T47D (cell line): ENCODE data around the gene LRRK1.

Experiments
- DNase-seq, 2 experiments: peaks; one replicate each; pipeline versions ENCODE4 v3.0.0 to v3.0.0-alpha.2; 2011 to 2012; ENCODE audit warnings: low read depth in 1 of 2, low spot score in 1 of 2
- JUND ChIP-seq: IDR thresholded peaks from 2 replicates; pipeline ENCODE4 v1.6.1; 2012; ENCODE audit warnings: low read depth
- in situ Hi-C: cut with HindIII; loops from 2 replicates; pipeline ENCODE4 v1.10.0; 2016; ENCODE audit warnings: low sequenced_read_pairs, low pct_unique_long_range_greater_than_20kb

LRRK1 gene

GRCh38 chr15:100924436-100924835 lies 5.3 kb downstream of the LRRK1 start:
- in situ Hi-C loops: no loop called here
- DNase-seq: no peak
- no peak for TF ChIP-seq JUND

- in situ Hi-C loops: no loop called here
- no peak for DNase-seq
- TF ChIP-seq JUND: no peak
These were observed 6.3 kb downstream of the LRRK1 start for GRCh38 chr15:100925480-100925879.

- in situ Hi-C loops: no loop called here
- DNase-seq: no peak
- TF ChIP-seq JUND: no peak
These were observed 7.1 kb downstream of the LRRK1 start for GRCh38 chr15:100926258-100926657.

- in situ Hi-C loops: no loop called here
- TF ChIP-seq JUND: no peak
These were observed 8.0 kb downstream of the LRRK1 start for GRCh38 chr15:100926971-100927756.

GRCh38 chr15:100928632-100929280 lies 9.6 kb downstream of the LRRK1 start:
- in situ Hi-C loops: no loop called here
- DNase-seq: peak; percentile 64 to 85
- TF ChIP-seq JUND: no peak

More at GRCh38 chr15:100926971-100927756, 8.0 kb downstream of the LRRK1 start:
- DNase-seq: no peak

- peak in 1 of 2 experiments; percentile 59 for DNase-seq
- TF ChIP-seq JUND: no peak
- in situ Hi-C loops: no loop called here
These were observed 10.5 kb downstream of the LRRK1 start for GRCh38 chr15:100929641-100930042.

GRCh38 chr15:100930306-100930848 lies 11.2 kb downstream of the LRRK1 start:
- in situ Hi-C loops: no loop called here
- no peak for TF ChIP-seq JUND

GRCh38 chr15:100931143-100931890 lies 12.2 kb downstream of the LRRK1 start:
- DNase-seq: no peak
- TF ChIP-seq JUND: no peak
- in situ Hi-C loops: no loop called here

More at GRCh38 chr15:100930306-100930848, 11.2 kb downstream of the LRRK1 start:
- DNase-seq: no peak

- no peak for TF ChIP-seq JUND
- in situ Hi-C loops: no loop called here
- no peak for DNase-seq
These were observed 13.7 kb downstream of the LRRK1 start for GRCh38 chr15:100932676-100933348.

- TF ChIP-seq JUND: no peak
- DNase-seq: no peak
- in situ Hi-C loops: no loop called here
These were observed 15.0 kb downstream of the LRRK1 start for GRCh38 chr15:100934166-100934565.

GRCh38 chr15:100934726-100935125 lies 15.6 kb downstream of the LRRK1 start:
- in situ Hi-C loops: no loop called here
- DNase-seq: peak in 1 of 2 experiments; percentile 38
- no peak for TF ChIP-seq JUND

GRCh38 chr15:100937171-100937570 lies 18.0 kb downstream of the LRRK1 start:
- TF ChIP-seq JUND: no peak
- in situ Hi-C loops: no loop called here
- DNase-seq: no peak
